HFFc6 (cell line): ENCODE measurements around the gene CD4. TPM values are rescaled to one million over a fixed set of nuclear protein-coding genes. Genes with fewer than 3 reads are reported as not detected.
A peak's percentile ranks its signal among the peaks of the same experiment; 100 is the strongest.

Experiments used
- DNase-seq: peaks from one replicate; pipeline ENCODE4 v3.0.0-alpha.2; 2018
- H3K27ac Mint-ChIP-seq: 2 replicates; pipeline ENCODE4 v1.8.0; 2020; ENCODE audit warnings: mild to moderate bottlenecking, mixed read lengths
- H3K27me3 Mint-ChIP-seq: 2 replicates; pipeline ENCODE4 v1.8.0; 2021; ENCODE audit warnings: mild to moderate bottlenecking, moderate library complexity, mixed read lengths; ENCODE audit not compliant: insufficient read depth
- H3K36me3 Mint-ChIP-seq: 2 replicates; pipeline ENCODE4 v1.8.0; 2021; ENCODE audit warnings: low read depth, mixed read lengths
- H3K4me1 Mint-ChIP-seq: 2 replicates; pipeline ENCODE4 v1.8.0; 2020; ENCODE audit warnings: low read depth, mixed read lengths
- H3K4me3 Mint-ChIP-seq: 2 replicates; pipeline ENCODE4 v1.8.0; 2020; ENCODE audit warnings: mild to moderate bottlenecking, moderate library complexity, mixed read lengths
- H3K9me3 Mint-ChIP-seq: 2 replicates; pipeline ENCODE4 v1.8.0; 2020; ENCODE audit warnings: mild to moderate bottlenecking, mixed read lengths
- CTCF ChIP-seq: fragments of 200-600 bp; sonication (generic); IDR thresholded peaks from 2 replicates; pipeline ENCODE4 v1.5.0; 2021; ENCODE audit warnings: antibody characterized with exemption, mild to moderate bottlenecking
- total RNA-seq, 6 experiments: library from RNA; stranded (reverse); fragmentation: NEBNext Ultra II Directional; extraction: Animal tissue kit (Norgen Biotek cat#: 25700); gene quantifications; 2 replicates in 1 of 6; 3 replicates in 5 of 6; pipeline ENCODE4 v1.2.3, GENCODE V29; 2021

CD4 gene
- total RNA-seq, 6 experiments from 2014 or later: 0.11 to 0.25 (median 0.11) TPM; not detected in 3

GRCh38 chr12:6826734-6827436 lies 37.6 kb downstream of the CD4 start:
- no peaks in the 10 kb centered on the region for H3K9me3 Mint-ChIP-seq
- H3K4me3 Mint-ChIP-seq: peak overlapping the region; percentile 82
- no peak for TF ChIP-seq CTCF
- H3K4me1 Mint-ChIP-seq: peaks cover 60% of the 10 kb centered on the region
- DNase-seq: no peak
- peaks cover 23% of the 10 kb centered on the region for H3K27me3 Mint-ChIP-seq
- H3K36me3 Mint-ChIP-seq: peaks cover 8% of the 10 kb centered on the region
- H3K27ac Mint-ChIP-seq: peak overlapping the region; percentile 92

DNA sequence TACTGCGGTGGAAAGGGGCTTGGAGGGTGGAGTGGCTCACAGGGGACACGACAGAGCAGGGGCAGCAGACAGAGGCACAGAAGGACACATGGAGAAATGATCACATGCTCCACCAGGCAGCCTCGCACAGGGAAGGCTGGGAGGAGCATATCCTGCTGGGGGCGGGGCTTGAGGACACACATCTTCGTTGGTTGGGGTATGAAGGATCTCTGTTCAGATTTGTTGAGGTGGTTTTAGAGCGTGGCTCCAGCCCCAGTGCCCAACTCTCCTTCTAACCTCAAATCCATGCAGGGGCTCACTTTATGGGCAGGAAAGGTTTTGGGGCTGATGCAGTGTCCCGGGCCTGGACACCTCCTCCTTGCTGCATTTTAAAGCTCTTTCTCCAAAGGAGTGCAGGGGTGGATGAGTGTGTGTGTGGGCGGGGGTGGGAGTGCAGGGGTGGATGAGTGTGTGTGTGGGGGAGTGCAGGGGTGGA lies 38.1 kb downstream of the CD4 start:
- peak overlapping the region; percentile 92 for H3K27ac Mint-ChIP-seq
- H3K4me1 Mint-ChIP-seq: peaks cover 54% of the 10 kb centered on the region
- peaks cover 8% of the 10 kb centered on the region for H3K36me3 Mint-ChIP-seq
- no peaks in the 10 kb centered on the region for H3K9me3 Mint-ChIP-seq
- peak overlapping the region; percentile 82 for H3K4me3 Mint-ChIP-seq
- peak; percentile 72 for DNase-seq
- no peak for TF ChIP-seq CTCF
- H3K27me3 Mint-ChIP-seq: peaks cover 17% of the 10 kb centered on the region

DNA sequence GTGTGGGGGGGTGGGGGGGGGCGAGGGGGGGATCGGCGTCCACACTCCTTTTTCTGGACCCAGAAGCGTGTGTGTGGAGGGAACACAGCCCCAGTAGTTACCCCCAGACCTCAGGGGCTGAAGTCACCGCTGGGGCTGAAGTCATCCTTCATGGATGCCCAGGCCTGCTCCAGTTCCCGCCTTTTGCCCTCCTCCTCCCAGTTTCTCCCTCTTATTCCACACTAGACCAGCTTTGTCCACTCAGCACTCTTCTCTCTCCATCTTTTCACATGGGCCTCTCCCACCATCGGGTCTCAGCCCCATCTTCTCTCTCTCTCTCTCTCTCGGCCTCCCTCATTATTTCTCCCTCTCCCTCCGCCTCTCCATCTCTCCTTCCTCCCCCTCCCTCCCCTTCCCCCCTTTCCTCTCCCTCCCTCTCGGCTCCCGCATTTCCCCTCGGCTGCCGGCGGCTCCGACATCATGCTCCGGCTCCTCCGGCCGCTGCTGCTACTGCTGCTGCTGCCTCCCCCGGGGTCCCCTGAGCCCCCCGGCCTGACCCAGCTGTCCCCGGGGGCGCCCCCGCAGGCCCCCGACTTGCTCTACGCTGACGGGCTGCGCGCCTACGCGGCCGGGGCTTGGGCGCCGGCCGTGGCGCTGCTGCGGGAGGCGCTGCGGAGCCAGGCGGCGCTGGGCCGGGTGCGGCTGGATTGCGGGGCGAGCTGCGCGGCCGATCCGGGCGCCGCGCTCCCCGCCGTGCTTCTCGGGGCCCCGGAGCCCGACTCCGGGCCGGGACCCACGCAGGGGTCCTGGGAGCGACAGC lies 38.9 kb downstream of the CD4 start, which contains the start of gene P3H3:
Gene P3H3 (plus strand): TSS at position 426 of the 799 bp plus-strand sequence. CDS start 34 bp downstream, at position 460.
- H3K9me3 Mint-ChIP-seq: no peaks in the 10 kb centered on the region

DNA sequence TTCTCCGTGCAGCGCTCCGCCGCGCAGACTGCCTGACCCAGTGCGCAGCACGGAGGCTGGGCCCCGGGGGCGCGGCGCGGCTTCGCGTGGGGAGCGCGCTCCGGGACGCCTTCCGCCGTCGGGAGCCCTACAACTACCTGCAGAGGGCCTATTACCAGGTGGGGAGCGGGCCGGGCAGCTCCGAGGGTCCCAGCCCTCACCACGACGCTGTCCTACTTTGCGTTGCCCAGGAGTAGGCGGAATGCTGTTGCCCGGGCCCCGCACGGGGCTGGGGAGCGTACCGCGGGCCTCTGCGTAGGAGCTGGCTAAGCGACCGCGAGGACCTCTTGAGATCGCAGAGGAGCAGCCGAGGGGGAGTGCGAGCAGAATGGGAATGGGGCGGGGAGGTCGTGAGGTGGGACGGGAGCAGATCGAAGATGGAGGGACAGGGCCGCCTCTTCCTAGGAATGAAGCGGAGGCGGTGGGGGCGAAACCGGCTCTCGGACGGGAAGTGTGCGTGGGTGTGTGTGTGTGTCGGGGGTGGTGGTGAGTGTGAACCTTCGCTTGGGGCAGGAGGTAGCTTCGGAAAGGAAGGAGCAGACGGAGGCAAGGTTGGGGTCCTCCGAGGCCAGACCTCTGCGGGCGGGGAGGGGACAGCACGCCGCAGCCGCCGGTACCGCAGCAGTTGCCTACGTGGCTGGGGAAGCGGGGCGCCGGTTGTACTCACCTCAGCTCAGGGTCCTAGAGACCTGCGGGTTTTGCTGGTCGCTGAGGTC lies 39.6 kb downstream of the CD4 start:
- peaks cover 12% of the 10 kb centered on the region for H3K36me3 Mint-ChIP-seq
- no peak for DNase-seq
- H3K27me3 Mint-ChIP-seq: peaks cover 12% of the 10 kb centered on the region
- no peaks in the 10 kb centered on the region for H3K9me3 Mint-ChIP-seq
- 0 out of 2 replicates have a peak, but pooled peaks have one; percentile 3 for TF ChIP-seq CTCF
- H3K4me1 Mint-ChIP-seq: peaks cover 53% of the 10 kb centered on the region
- peak overlapping the region; percentile 95 for H3K27ac Mint-ChIP-seq
- H3K4me3 Mint-ChIP-seq: peak overlapping the region; percentile 99

More for the DNA sequence above, 38.9 kb downstream of the CD4 start, which contains the start of gene P3H3:
- peak; percentile 53 for DNase-seq
- Mint-ChIP-seq H3K27me3 (peaks cover 12% of the 10 kb centered on the region), H3K4me1 (peaks cover 51% of the 10 kb centered on the region), H3K36me3 (peaks cover 8% of the 10 kb centered on the region), H3K4me3 (peak within 1 kb of the TSS; percentile 99), H3K27ac (peak within 1 kb of the TSS; percentile 95)
- TF ChIP-seq CTCF: peak; percentile 8; the same call in 1 of the 2 replicates

- peaks cover 51% of the 10 kb centered on the region for H3K4me1 Mint-ChIP-seq
- no peaks in the 10 kb centered on the region for H3K9me3 Mint-ChIP-seq
- DNase-seq: no peak
- peaks cover 19% of the 10 kb centered on the region for H3K36me3 Mint-ChIP-seq
- H3K27ac Mint-ChIP-seq: peak overlapping the region; percentile 95
- H3K4me3 Mint-ChIP-seq: peak overlapping the region; percentile 99
- peaks cover 10% of the 10 kb centered on the region for H3K27me3 Mint-ChIP-seq
- TF ChIP-seq CTCF: peak; percentile 31
Measured at GRCh38 chr12:6829536-6830220, 40.4 kb downstream of the CD4 start.
